ENCODE data around the gene BCAR3.

GRCh38 chr1:93537396-93537795 is 144.2 kb downstream of the BCAR3 start:
- TF ChIP-seq POLR2A (IDR thresholded peaks at IDR 0.05), result no peak
- TF ChIP-seq CTCF (IDR thresholded peaks at IDR 0.05), result no peak

All from Peyer's patch (tissue), 4 donors.